DLD1 (cell line): ENCODE measurements around the gene PPRC1.

Experiments used
- in situ Hi-C: cut with HindIII; loops from 2 replicates; pipeline ENCODE4 v1.10.0; 2017; ENCODE audit warnings: low sequenced_read_pairs

PPRC1 gene

GRCh38 chr10:102118867-102119266, 14.0 kb upstream of the PPRC1 start:
- in situ Hi-C loops, result no loop called here

- in situ Hi-C loops, result no loop called here
These were observed 13.3 kb upstream of the PPRC1 start for GRCh38 chr10:102119417-102120141.

- in situ Hi-C loops, result no loop called here
These were observed 12.5 kb upstream of the PPRC1 start, which contains the start of gene LDB1 for GRCh38 chr10:102120142-102120990. TSS of gene LDB1 (minus strand) at chr10:102120368. CDS start at chr10:102120110, 258 bp downstream.

- in situ Hi-C loops, result no loop called here
These were observed 11.7 kb upstream of the PPRC1 start for GRCh38 chr10:102120991-102121738.

- in situ Hi-C loops, result no loop called here
These were observed 11.0 kb upstream of the PPRC1 start for GRCh38 chr10:102121739-102122372.

GRCh38 chr10:102122450-102122849, 10.4 kb upstream of the PPRC1 start:
- in situ Hi-C loops, result no loop called here

GRCh38 chr10:102123223-102123622, 9.6 kb upstream of the PPRC1 start:
- in situ Hi-C loops, result no loop called here

GRCh38 chr10:102131286-102132170, 1.3 kb upstream of the PPRC1 start:
- in situ Hi-C loops, result no loop called here

- in situ Hi-C loops, result no loop called here
These were observed 662 bp upstream of the PPRC1 start for GRCh38 chr10:102132193-102132562.

- in situ Hi-C loops, result no loop called here
These were observed 744 bp downstream of the PPRC1 start for GRCh38 chr10:102133373-102134195.

GRCh38 chr10:102134416-102134815, 1.6 kb downstream of the PPRC1 start:
- in situ Hi-C loops, result no loop called here

GRCh38 chr10:102135956-102136526, 3.2 kb downstream of the PPRC1 start:
- in situ Hi-C loops, result no loop called here

- in situ Hi-C loops, result no loop called here
These were observed 6.7 kb downstream of the PPRC1 start for GRCh38 chr10:102139281-102140110.

- in situ Hi-C loops, result no loop called here
These were observed 7.4 kb downstream of the PPRC1 start for GRCh38 chr10:102140218-102140617.

- in situ Hi-C loops, result no loop called here
These were observed 8.2 kb downstream of the PPRC1 start for GRCh38 chr10:102140913-102141540.

GRCh38 chr10:102141583-102142107, 8.8 kb downstream of the PPRC1 start:
- in situ Hi-C loops, result no loop called here

GRCh38 chr10:102146971-102147428, 14.2 kb downstream of the PPRC1 start:
- in situ Hi-C loops, result no loop called here
